ENCODE results near the gene WDR77.

The WDR77 gene

DNA sequence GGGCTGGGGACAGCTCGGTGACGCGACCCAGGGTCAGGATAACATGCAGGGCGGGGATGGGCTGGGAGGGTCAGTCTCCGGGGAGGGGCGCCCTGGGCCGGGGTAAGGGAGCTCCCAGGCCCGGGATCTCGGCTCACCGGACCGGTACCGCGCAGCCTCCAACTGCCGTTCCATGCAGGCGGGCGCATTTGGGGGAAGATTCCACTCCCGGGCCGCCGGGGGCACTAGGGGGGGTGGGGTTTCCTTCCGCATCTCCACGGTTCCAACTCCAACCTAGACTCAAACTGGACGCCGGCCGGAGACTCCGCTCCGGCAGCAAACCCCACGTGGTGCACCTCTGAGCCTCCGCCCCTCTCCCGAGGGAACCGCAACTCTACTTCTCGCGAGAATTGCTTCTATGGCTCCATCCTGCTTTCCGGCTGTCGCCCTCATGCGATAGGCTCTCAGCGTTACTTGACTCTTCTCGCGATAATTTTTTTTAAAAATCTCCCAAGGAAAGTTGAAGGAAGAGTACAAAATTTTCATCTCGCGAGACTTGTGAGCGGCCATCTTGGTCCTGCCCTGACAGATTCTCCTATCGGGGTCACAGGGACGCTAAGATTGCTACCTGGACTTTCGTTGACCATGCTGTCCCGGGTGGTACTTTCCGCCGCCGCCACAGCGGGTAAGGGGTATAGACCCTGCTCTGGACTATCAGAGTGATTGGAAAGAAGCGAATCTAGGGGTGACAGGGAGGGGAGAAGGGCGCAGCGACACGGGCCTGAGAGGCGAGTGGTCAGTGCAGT is at the start of gene WDR77, which contains the start of gene ATP5PB:
TSS of gene WDR77 (minus strand) at position 339 of the 785 bp plus-strand sequence. CDS start at position 252, 87 bp downstream.
TSS of gene ATP5PB (plus strand) at position 547 of the 785 bp plus-strand sequence. CDS start at position 625, 78 bp downstream.
- peak; percentile 78 to 80 for DNase-seq (ENCODE audit: low read depth in 2 of 2)

DNA sequence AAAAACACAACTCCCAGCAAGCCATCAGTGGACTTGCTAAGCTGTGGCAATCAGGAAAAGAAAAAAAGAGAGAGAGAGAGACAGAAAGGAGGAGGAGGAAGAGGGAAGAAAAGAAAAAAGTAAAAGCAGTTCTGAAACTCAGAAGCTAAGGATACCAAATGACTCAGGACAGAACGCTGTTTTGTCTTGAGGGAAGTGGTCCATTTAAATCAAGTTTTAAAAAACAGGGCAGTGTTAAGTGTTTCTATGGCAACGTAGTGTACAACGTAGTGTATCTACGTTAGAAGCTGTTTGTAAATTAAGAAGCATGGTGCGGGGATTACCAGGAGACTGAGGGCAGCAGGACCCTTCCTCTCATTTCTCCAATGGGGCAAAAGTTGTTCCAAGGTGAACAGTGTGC is 48.5 kb upstream of the WDR77 start:
- DNase-seq (ENCODE audit: low read depth in 2 of 2), result no peak

DNA sequence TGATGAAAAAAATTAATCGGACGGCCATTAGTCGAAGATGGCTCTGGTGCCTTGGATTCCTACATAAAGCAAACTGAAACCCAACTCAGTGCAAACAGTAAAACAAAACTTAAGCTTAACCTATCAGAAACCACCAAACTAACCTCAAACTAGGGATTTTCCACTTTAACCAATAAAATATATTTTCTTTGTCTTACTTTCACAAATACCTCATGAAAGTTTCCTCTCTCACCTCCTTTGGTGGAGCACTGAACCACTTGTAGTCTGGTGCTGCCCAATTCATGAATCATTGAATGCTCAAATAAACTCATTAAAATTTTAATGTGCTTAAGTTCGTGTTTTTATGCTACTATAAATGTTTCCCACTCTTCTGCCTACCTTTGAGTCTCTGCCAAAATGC is 47.3 kb upstream of the WDR77 start:
- DNase-seq (ENCODE audit: low read depth in 2 of 2), result no peak

DNA sequence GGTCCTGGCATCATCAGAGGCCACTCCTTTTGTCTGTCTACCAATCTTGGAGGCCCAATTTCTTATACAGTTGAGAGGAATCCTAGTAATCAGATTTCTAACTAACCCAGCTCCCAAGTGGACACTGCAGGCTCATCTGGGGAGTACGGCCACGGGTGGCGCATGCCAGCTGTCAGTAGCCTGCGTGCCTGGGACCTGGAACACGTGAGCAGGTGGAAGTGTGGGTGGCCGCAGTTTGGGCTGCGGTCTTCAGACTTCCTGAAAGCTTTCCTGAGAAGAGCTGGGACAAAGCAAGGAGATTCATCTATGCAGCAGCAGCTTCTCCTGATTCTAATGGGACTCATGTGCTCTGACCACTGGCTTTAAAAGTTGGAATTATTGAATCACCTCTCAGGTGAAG is 42.0 kb upstream of the WDR77 start:
- no peak for DNase-seq (ENCODE audit: low read depth in 2 of 2)

DNA sequence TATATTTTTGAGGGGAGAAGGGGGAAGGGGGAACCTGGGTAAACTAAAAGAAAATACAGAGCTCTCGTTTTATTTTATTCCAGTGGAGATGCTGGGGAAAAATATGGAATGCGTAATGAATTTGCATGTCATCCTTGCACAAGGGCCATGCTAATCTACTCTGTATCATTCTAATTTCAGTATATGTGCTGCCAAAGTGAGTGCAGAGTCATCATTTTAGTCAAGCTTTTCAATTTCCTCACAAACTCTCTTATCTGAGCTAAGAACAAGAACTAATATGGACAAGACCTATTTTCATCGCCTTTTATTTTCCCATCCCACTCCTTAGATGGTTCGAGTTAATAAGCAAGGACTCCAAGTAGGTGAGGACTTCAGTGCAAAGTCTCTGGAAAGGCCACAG is 41.2 kb upstream of the WDR77 start:
- DNase-seq (ENCODE audit: low read depth in 2 of 2), result no peak

DNA sequence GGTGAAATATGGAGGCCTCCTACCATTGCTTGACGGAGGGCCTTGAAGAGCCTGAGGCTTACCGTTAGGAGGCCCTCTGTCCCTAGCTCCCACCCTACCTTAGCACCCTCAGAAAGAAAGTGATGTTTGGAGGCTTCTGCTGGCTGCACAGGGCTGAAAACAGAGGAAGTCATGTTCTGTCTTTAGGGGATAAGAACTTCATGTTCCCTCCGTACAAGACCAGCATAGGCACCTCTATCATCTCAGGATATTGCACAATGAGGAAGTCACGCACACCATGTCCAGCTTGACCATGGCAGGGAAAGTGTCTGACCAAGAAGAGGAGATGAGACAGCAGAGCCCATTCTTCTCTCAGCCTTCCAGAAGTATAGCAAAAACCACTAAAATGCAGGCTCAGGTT is 40.5 kb upstream of the WDR77 start:
- DNase-seq (ENCODE audit: low read depth in 2 of 2), result no peak

DNA sequence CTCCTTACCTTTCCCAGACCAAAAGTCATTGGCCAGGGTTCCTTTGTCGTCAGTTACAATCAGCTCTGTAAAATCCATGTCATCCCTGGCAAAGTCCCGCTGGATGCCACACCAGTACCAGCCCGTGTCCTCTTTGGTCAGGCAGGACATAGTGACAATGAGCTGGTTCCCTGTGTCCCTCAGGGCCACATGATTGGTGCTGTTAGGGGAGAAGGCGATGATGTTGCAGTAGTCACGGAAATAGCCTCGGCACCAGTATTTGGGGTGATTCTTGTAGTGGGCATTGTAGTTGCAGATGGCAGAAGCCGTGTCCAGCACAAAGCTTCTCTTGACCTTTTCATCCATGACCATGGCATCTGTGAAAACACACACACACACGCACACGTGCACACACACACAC is 39.6 kb upstream of the WDR77 start:
- no peak for DNase-seq (ENCODE audit: low read depth in 2 of 2)

DNA sequence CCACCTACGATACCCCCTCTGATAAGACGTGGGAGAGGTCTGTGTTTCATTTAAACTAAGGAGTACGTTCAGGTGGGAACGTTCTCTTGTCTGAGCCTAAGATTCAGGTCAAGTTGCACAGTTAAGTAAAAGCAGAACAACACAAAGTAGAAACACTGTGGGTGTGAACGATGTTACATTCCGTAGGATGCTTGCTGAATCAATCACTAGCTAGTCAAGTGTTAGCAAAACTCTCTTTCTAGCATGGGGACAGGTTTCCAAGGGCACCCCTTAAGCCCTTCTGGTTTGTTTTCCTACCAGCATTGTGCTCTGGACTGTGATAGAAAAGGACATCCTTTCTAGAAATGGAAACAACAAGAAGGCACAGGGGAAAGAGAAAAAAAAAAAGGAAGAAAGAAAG is 38.1 kb upstream of the WDR77 start:
- no peak for DNase-seq (ENCODE audit: low read depth in 2 of 2)

DNA sequence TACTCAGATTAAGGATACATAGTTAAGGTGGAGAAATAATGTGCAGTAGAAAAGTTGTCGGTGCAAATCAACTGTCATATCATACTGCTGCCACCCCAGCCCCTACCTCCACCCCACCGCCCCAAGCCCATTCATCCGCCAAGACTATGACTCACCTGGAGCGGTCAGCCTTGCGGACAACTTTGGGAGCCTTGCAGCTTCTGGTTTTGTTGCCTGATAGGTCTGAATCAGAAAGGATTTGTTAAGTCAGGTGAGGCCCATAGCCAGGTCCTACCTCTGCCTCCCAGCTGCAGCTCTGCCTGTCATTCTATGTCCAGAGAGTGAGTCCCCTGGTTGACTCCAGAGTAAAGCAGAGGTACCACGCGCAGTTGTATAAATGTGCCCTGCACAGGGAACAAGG is 37.4 kb upstream of the WDR77 start:
- no peak for DNase-seq (ENCODE audit: low read depth in 2 of 2)

DNA sequence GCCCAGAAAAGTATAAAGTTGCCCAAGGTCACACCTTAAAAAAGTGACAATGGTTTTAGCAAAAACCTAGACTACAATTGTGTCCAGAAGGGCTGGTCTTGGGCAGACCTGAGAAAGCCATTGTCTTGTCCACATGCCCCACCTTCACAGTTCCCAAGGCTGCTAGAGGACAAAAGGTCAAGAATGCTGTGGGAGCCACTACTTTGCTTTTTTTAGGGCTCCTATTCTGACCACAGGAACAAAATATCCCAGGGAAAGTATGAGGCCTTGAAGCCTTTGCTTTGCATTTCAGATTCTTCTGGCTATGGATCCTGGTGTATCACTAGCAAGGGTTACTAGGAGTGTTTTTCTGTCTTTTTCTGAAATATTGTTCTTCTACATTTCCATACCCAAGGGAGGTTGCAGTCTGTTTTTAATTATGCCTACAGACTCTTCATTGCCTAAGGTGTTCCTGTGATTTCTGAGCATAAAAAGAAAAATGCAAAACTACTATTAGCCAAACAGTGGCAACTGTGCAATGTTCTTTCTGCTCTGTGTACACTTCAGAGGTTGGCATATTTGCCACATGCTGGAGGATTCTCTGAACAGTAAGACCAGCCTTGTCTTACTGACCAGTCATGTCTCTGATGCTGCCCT is 35.5 kb upstream of the WDR77 start:
- no peak for DNase-seq (ENCODE audit: low read depth in 2 of 2)

DNA sequence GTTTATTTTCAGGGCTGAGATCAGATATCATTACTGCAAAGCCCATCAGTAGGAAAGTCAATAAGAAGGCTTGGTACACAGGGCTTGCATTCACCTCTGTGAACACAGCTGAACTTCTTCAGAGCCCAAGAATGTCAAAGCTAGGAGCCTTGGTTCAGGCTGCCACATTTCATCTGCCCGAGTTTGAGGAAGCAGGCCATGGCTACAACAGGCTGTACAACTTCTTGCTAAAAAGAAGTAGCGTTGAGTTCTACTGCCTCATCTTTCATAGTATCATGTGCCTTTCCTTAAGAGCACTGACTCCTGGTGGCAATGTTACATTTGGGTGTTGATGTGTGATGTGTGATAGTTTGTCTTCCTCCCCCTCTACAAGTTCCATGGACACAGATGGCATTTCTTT is 34.8 kb upstream of the WDR77 start:
- no peak for DNase-seq (ENCODE audit: low read depth in 2 of 2)

DNA sequence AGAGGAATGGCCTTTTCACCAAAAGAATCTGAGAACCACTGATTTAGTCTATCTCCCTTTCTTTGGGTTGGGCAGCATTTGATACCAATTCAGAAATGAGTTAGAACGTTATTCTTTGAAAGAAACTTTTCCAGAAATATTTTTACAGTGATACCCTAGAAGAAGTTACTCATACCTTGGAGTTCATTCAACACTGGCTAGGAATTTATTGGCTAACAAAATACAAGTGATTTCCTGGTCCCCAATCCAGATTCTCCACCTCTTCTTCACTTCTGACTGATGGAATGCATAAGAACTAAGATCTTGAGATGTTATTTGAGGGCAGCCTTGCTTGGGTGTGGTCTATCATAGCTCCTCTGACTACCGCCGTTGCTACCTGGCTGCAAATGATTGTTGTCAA is 34.1 kb upstream of the WDR77 start:
- no peak for DNase-seq (ENCODE audit: low read depth in 2 of 2)

DNA sequence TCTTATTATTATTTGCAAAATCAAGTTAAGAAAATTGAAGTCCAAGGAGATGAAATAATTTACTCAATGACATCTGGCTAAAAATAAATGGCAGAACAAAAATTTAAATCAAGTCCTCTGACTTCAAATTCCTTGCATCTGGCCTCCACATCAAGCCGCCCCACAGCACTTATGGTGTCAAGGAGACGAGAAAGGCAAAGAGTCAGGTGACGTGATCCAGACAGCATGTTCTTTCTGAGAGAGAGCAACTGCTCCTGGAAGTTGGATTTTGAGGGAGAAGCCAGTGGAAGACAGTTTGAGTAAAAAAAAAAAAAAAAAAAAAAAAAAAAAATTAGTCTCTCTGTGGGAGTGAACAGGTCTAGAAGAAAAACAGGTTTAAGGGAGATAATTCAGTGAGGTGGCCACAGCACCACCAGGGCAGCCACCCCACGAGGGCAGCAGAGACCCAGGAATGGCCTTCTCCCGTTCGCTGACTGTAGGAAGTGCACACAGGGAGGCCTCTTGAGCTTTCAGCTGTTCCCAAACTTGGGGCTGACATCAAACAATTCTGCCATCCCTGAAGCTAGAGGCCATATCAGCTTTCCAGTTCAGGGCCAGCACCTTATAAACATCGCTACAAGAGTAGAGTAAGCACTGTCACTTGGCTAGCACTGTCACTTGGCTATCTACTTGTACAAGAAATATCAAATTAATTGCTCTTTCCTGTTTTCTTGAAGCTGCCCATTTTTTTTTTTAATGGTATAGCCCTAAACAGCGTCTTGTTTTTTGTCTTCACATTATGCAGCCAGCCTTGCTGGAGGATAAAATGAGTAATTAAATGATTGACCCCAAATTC is 32.5 kb upstream of the WDR77 start:
- peak in 1 of 2 donors; percentile 30 for DNase-seq (ENCODE audit: low read depth in 2 of 2)

DNA sequence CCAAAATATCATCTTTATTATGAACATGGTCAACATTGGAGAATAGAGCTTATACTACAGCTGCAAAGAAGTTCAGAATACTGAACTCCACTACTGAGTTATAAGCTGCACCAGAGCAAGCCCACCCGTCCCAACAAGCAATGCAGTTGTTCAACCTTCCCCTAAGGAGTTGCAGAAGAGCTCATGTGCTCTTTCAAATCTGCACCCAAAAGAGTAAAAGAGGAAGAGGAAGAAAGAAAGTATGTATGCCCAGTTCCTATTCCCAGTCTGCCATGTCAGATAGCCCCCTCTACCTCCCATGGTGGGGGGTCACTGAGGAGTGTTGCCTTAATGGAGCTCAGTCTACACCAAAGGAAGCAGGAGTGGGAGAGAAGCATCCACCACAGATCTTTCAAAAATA is 31.6 kb upstream of the WDR77 start:
- no peak for DNase-seq (ENCODE audit: low read depth in 2 of 2)

DNA sequence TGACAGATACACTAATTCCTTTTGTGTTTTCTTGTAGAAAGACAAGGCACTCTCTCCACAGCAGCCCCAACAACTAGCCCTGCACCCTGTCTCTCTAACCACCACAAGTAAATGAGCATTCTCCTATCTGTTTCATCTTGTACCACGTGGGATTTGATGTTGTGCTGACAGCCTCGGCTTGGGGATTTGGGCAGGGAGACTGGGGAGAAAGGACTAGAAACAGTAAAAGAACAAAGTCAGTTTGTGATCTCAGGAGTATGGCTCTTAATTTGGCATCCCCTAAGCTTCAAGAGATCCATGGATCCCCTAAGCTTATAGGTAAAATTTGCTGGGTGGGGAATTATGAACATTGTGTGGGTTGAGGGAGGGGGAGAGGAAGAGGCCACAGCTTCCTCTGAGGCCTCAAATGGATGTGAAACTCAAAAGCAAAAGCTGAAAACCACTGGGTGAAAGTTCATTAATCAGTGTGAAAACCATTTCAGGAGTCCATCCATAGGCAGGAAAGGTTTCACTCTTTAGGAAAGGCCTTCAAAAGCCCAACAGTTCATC is 27.8 kb upstream of the WDR77 start:
- no peak for DNase-seq (ENCODE audit: low read depth in 2 of 2)

DNA sequence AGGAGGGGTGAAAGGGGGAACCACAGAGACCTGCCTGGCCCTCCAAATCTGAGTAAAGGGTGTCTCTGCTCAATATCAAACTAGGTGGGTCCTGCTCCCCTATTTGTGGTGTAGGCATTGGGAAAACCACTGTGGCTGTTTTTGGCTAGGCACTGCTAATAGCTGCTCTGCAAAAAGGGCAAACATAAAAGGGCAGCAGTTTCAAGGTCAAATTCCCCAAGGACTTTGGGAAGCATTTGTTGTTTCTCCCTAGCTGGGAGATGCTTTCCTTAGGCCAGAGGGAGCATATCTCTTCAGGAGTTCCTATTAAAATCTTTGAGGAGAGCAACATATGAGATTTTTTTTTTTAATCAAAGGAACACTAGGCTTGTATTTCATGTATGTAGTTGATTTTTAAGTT is 27.2 kb upstream of the WDR77 start:
- DNase-seq (ENCODE audit: low read depth in 2 of 2), result no peak

DNA sequence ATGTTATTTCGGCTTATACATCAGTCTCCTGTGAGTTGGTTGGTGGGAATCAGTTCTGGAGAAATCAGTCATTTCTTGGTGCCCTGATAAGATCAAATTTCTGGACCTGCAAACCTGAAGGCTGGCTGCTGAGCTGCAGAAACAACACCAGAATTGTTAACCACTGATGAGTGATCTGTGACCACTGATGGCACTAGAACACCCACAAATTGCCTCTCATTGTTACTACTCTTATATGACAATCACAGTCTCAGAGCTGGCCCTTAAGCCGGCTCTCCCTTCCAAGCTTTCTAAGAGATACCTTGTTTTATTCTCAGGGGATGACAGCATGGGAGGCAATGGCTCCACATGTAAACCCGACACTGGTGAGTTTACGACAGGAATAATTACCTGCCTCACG is 26.6 kb upstream of the WDR77 start:
- no peak for DNase-seq (ENCODE audit: low read depth in 2 of 2)

DNA sequence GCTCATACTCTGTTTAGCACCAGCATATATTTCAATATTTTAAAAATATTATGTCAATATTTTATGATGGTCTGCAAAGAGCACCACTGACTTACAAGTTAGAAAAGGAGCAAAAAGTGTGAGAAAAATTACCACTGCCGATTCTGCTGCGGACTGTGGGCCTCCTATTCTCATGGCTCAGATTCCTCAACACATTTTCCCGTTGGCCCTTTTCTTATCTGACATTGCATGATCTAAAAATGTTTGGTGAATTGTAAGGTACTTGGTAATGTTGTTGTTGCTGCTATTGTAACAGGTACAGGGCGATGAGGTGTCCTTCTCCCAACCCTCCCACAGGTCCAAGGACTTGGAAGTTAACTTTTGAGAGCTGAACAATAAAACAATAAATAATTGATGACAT is 25.5 kb upstream of the WDR77 start:
- no peak for DNase-seq (ENCODE audit: low read depth in 2 of 2)

DNA sequence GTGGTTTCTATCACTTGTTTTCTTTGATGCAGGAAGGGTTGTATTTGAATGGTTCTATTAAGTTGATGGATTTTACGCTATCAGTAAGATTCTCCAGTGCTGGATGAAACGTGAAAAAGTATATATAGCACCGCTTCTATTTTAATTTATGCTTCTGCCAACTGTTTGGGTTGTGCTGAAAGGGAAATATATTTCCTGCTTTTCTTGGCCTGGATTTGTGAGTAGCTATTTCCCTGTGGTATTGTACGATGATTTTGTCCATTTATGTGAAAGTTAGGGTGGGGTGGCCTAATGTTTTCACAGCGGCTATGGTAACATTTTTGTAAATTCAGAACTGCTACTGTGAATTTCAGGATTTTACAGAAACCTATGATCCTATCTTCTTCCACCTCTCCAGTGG is 25.1 kb upstream of the WDR77 start:
- DNase-seq (ENCODE audit: low read depth in 2 of 2), result no peak

DNA sequence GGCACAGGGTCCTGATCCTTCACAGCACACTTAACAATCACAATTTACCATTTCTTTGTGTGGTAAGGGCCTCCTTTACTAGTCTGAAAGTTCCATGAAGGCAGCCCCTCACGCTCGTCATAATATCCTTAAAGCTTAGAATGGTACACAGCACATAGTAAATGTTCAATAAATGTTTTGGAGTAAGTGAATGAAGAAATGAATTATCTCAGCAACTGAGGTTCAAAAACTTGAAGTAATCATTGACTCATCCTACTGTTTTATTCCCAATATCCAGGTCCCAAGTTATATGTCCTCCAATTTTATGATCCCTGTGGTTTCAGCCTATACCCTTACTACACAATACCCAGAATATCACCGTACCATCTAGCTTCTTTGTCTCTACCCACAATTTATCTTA is 22.5 kb upstream of the WDR77 start:
- no peak for DNase-seq (ENCODE audit: low read depth in 2 of 2)

DNA sequence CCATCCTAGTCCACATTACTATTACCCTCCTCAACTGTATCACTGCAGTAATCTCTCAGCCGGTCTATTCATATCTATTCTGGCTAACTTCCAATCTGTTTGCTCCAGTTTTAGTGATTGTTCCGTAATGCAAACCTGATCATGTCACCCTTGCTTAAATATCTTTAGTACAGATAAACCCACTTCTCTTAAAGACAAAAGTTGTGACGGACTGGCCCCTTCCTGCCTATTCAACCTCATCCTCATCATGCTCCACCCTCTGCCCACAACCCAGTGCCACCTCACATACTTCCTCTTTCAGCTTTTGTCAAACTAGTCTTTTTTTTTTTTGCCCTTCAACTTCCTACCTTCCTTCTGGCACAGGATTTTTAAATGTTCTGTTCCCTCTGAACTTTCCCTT is 22.0 kb upstream of the WDR77 start:
- peak; percentile 30 to 42 for DNase-seq (ENCODE audit: low read depth in 2 of 2)

DNA sequence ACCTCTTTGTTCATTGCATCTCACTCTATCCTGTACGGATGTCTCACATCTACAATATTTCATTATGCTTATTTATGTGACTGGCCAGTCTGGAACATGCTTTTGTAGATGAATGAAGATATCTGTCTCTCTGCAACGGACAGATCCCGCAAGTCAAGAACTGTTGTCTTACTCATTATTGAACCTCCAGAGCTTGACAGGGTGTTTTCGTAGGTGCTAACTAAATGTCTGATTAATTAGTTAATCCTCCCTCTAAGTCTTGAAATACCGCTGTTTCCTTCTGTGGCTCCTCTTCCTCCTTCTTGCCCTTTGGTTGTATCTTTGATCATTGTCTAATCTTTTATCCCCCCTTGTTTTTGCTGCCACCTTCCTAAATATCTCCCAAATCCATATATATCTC is 21.5 kb upstream of the WDR77 start:
- no peak for DNase-seq (ENCODE audit: low read depth in 2 of 2)

All from stimulated activated CD8-positive, alpha-beta memory T cell treated with anti-CD3 and anti-CD28 coated beads, Interleukin-2, amount 100 ng/mL, for 1 hour (primary cell).